GM06990 (cell line): ENCODE results near the gene TRIP6.

Experiments used
- DNase-seq: peaks from one replicate; pipeline ENCODE4 v3.0.0-alpha.2; 2011; ENCODE audit not compliant: insufficient read length; ENCODE audit errors: extremely low read depth
- H3K27me3 ChIP-seq: replicated peaks from 2 replicates; pipeline ENCODE4 v1.6.0; 2011; ENCODE audit warnings: low read length; ENCODE audit not compliant: control insufficient read depth, insufficient read depth
- H3K36me3 ChIP-seq: 2 replicates; pipeline ENCODE4 v1.5.1; 2011; ENCODE audit warnings: low read length; ENCODE audit not compliant: control insufficient read depth, insufficient read depth
- H3K4me3 ChIP-seq: replicated peaks from 2 replicates; pipeline ENCODE4 v1.5.1; 2011; ENCODE audit warnings: low read depth, mild to moderate bottlenecking, control low read depth, low read length
- CTCF ChIP-seq: IDR thresholded peaks from 2 replicates; pipeline ENCODE4 v1.5.1; 2011; ENCODE audit warnings: low read length, control low read depth, mild to moderate bottlenecking, inconsistent platforms; ENCODE audit not compliant: insufficient read depth, poor library complexity, severe bottlenecking

Gene TRIP6

GRCh38 chr7:100823140-100823525, 44.1 kb upstream of the TRIP6 start:
- H3K36me3 ChIP-seq, result no peaks in the 10 kb centered on the region

GRCh38 chr7:100823534-100823933, 43.7 kb upstream of the TRIP6 start:
- Histone ChIP-seq H3K36me3 (no peaks in the 10 kb centered on the region), H3K4me3 (no peak overlapping the region), H3K27me3 (peaks cover 5% of the 10 kb centered on the region)
- TF ChIP-seq CTCF, result no peak
- DNase-seq, result no peak

More at GRCh38 chr7:100823140-100823525, 44.1 kb upstream of the TRIP6 start:
- Histone ChIP-seq H3K4me3 (no peak overlapping the region), H3K27me3 (peaks cover 5% of the 10 kb centered on the region)
- DNase-seq, result no peak
- TF ChIP-seq CTCF, result no peak

GRCh38 chr7:100824499-100825214, 42.5 kb upstream of the TRIP6 start:
- H3K4me3 ChIP-seq, result no peak overlapping the region
- H3K27me3 ChIP-seq, result peaks cover 5% of the 10 kb centered on the region
- TF ChIP-seq CTCF, result no peak
- no peak for DNase-seq
- H3K36me3 ChIP-seq, result no peaks in the 10 kb centered on the region

- DNase-seq, result no peak
- Histone ChIP-seq H3K4me3 (no peak overlapping the region), H3K36me3 (no peaks in the 10 kb centered on the region), H3K27me3 (peaks cover 5% of the 10 kb centered on the region)
- TF ChIP-seq CTCF, result no peak
These were observed 41.9 kb upstream of the TRIP6 start for GRCh38 chr7:100825215-100825671.

- peaks cover 5% of the 10 kb centered on the region for H3K27me3 ChIP-seq
- no peak for TF ChIP-seq CTCF
- DNase-seq, result no peak
- no peak overlapping the region for H3K4me3 ChIP-seq
- H3K36me3 ChIP-seq, result no peaks in the 10 kb centered on the region
These were observed 41.3 kb upstream of the TRIP6 start for GRCh38 chr7:100825751-100826513.
